Measurements from ENCODE around the gene PODXL2. TPM values are rescaled to one million over a fixed set of nuclear protein-coding genes. Genes with fewer than 3 reads are reported as not detected.

The PODXL2 gene
- polyA plus RNA-seq, 1 donor (not counting 4 experiments of a cell fraction or from before 2014, with no cell fraction given), result 1.6 TPM

DNA sequence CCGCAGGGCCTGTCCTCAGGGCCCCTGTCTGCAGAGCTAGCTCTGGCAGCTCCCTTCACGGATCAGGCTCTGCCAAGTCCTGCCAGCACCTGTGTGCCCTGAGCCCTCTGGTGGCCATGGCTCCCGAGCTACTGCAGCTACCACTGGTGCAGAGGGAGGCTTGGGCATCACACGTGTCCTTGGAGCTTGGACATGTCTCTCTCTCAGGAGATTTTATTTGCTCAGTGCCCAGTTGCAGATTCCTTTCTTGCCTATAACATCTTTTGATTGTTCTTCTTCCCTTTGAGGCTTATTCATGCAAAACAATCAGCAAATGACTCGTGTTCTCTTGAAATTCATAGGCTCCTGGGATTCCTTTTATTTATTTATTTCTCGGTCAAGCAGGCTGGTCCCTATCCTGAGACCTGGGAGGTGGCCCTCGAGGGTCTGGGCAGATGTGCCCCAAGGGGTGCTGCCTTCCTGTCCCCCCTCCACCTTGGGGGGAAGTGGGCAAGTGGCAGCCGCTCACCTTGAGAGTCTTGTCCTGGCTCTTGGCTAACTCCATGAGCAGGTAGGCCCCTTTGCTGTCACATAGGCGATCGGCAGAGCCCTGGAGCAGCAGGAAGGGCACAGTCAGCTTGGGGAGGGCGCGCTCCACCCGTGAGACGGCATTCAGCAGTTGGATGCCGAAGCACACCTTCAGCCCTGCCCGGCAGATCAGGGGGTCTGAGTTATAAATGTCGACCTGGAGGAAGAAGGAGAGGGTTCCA lies 65.7 kb downstream of the PODXL2 start:
- Histone ChIP-seq H3K36me3 (ENCODE audit: control insufficient read depth in 2 of 2, extremely low read depth in 1 of 2, insufficient read depth in 2 of 2, low read length in 2 of 2) (no peaks in the 10 kb centered on the region), H3K79me2 (ENCODE audit: control insufficient read depth, insufficient read depth, low read length) (no peaks in the 10 kb centered on the region), H3K9me1 (ENCODE audit: control insufficient read depth, extremely low read depth, insufficient read depth, low read length) (no peaks in the 10 kb centered on the region), H3K27ac (ENCODE audit: control insufficient read depth, insufficient read depth, low read length) (no peak overlapping the region), H3K9me3 (ENCODE audit: control insufficient read depth, low read depth, low read length) (no peaks in the 10 kb centered on the region), H3K4me2 (ENCODE audit: control insufficient read depth, extremely low read depth, insufficient read depth, low read depth, low read length) (no peak overlapping the region), H3K9ac (ENCODE audit: control insufficient read depth, extremely low read depth, insufficient read depth, low read length) (no peak overlapping the region), H3K4me3 (ENCODE audit: control insufficient read depth in 2 of 3, extremely low read depth in 1 of 3, insufficient read depth in 2 of 3, low read depth in 1 of 3, low read length in 3 of 3) (no peak overlapping the region), H4K20me1 (ENCODE audit: control insufficient read depth, extremely low read depth, insufficient read depth, low read length) (no peaks in the 10 kb centered on the region), H3K4me1 (ENCODE audit: control insufficient read depth, extremely low read depth, insufficient read depth, low read length) (peaks cover 30% of the 10 kb centered on the region), H2AFZ (ENCODE audit: control insufficient read depth, low read length) (no peak overlapping the region), H3K27me3 (ENCODE audit: control insufficient read depth, extremely low read depth, insufficient read depth, low read length) (no peaks in the 10 kb centered on the region)
- TF ChIP-seq, protein P1, sequence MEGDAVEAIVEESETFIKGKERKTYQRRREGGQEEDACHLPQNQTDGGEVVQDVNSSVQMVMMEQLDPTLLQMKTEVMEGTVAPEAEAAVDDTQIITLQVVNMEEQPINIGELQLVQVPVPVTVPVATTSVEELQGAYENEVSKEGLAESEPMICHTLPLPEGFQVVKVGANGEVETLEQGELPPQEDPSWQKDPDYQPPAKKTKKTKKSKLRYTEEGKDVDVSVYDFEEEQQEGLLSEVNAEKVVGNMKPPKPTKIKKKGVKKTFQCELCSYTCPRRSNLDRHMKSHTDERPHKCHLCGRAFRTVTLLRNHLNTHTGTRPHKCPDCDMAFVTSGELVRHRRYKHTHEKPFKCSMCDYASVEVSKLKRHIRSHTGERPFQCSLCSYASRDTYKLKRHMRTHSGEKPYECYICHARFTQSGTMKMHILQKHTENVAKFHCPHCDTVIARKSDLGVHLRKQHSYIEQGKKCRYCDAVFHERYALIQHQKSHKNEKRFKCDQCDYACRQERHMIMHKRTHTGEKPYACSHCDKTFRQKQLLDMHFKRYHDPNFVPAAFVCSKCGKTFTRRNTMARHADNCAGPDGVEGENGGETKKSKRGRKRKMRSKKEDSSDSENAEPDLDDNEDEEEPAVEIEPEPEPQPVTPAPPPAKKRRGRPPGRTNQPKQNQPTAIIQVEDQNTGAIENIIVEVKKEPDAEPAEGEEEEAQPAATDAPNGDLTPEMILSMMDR (optimal IDR thresholded peaks at IDR 0.05 in 1 of 3, IDR thresholded peaks at IDR 0.05 in 1 of 3, conservative IDR thresholded peaks at IDR 0.05 in 1 of 3; ENCODE audit: extremely low read depth in 1 of 3, insufficient read depth in 2 of 3, low read length in 3 of 3), result peak in 2 of 3 experiments; percentile 51 to 63
- TF ChIP-seq EZH2 (IDR thresholded peaks at IDR 0.05; ENCODE audit: low read length), result no peak
- dilution Hi-C loops (cut with MboI; ENCODE audit: extremely low pct_ligation_motif_present, low sequenced_read_pairs), result no loop called here
- DNase-seq (ENCODE audit: low read depth, low spot score), result no peak
- peak; percentile 32 for FAIRE-seq

DNA sequence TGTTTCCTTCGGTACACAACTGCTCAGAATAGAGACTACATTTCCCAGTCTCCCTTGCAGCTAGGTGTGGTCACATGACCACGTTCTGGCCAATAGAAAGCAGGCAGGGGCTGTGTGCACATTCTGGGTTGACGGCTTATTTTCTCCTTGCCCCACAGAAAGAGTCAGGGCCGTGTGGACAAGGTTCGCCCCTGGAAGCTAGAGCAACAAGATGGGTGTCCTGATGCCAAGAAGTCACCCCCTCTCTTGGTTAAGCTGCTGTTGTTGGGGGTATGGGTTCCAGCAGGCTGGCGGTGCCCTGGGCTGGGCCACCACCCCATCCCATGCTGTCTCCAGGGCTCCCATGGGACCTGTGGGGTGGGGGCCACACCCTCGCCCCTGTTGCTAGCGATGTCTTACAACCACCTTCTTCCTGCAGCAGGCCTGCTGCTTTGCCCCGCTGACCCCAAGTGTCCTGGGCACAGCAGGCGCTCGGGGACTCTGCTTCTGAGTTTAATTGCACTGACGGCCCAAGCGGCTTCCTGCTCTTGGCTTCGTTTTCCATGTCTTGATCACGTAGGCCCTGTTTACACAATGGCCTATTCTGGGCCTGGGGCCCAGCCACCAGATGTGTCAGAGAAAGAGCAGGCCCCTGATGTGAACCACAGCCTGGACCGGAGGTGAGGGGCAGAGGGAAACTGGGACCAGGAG lies 68.7 kb downstream of the PODXL2 start:
- DNase-seq (ENCODE audit: low read depth, low spot score) (no peak), FAIRE-seq (peak; percentile 97)
- H2AFZ ChIP-seq (ENCODE audit: control insufficient read depth, low read length), result no peak overlapping the region
- H3K4me3 ChIP-seq (ENCODE audit: control insufficient read depth in 2 of 3, extremely low read depth in 1 of 3, insufficient read depth in 2 of 3, low read depth in 1 of 3, low read length in 3 of 3), result no peak overlapping the region
- TF ChIP-seq, protein P1 (optimal IDR thresholded peaks at IDR 0.05 in 1 of 3, IDR thresholded peaks at IDR 0.05 in 1 of 3, conservative IDR thresholded peaks at IDR 0.05 in 1 of 3; ENCODE audit: extremely low read depth in 1 of 3, insufficient read depth in 2 of 3, low read length in 3 of 3), result no peak
- TF ChIP-seq EZH2 (IDR thresholded peaks at IDR 0.05; ENCODE audit: low read length), result no peak
- no peaks in the 10 kb centered on the region for H3K79me2 ChIP-seq (ENCODE audit: control insufficient read depth, insufficient read depth, low read length)
- no peaks in the 10 kb centered on the region for H3K27me3 ChIP-seq (ENCODE audit: control insufficient read depth, extremely low read depth, insufficient read depth, low read length)
- H4K20me1 ChIP-seq (ENCODE audit: control insufficient read depth, extremely low read depth, insufficient read depth, low read length), result no peaks in the 10 kb centered on the region
- dilution Hi-C loops (cut with MboI; ENCODE audit: extremely low pct_ligation_motif_present, low sequenced_read_pairs), result no loop called here
- H3K4me2 ChIP-seq (ENCODE audit: control insufficient read depth, extremely low read depth, insufficient read depth, low read depth, low read length), result no peak overlapping the region
- H3K36me3 ChIP-seq (ENCODE audit: control insufficient read depth in 2 of 2, extremely low read depth in 1 of 2, insufficient read depth in 2 of 2, low read length in 2 of 2), result no peaks in the 10 kb centered on the region
- H3K9ac ChIP-seq (ENCODE audit: control insufficient read depth, extremely low read depth, insufficient read depth, low read length), result no peak overlapping the region
- H3K4me1 ChIP-seq (ENCODE audit: control insufficient read depth, extremely low read depth, insufficient read depth, low read length), result peaks cover 16% of the 10 kb centered on the region
- H3K9me3 ChIP-seq (ENCODE audit: control insufficient read depth, low read depth, low read length), result no peaks in the 10 kb centered on the region
- no peaks in the 10 kb centered on the region for H3K9me1 ChIP-seq (ENCODE audit: control insufficient read depth, extremely low read depth, insufficient read depth, low read length)
- H3K27ac ChIP-seq (ENCODE audit: control insufficient read depth, insufficient read depth, low read length), result no peak overlapping the region

Data from keratinocyte (primary cell).